HG02642 (cell line): ENCODE measurements around the gene ZNF281.
A peak's percentile ranks its signal among the peaks of the same experiment; 100 is the strongest.
"Not testable (repeated sequence)": the region's sequence is repeated elsewhere in the genome, so short reads cannot be mapped to it uniquely, and the experiment has no call there.

ENCODE experiments used
- ATAC-seq: cut with Tn5 transposase; IDR thresholded peaks from one replicate; pipeline ENCODE4 v1.9.1; 2021; ENCODE audit warnings: mild to moderate bottlenecking; ENCODE audit not compliant: unreplicated experiment, poor library complexity

The ZNF281 gene

GRCh38 chr1:200366577-200367253, 43.1 kb downstream of the ZNF281 start:
- no peak for ATAC-seq

- ATAC-seq = no peak
Observed at GRCh38 chr1:200365897-200366426, 43.9 kb downstream of the ZNF281 start.

- no peak for ATAC-seq
Observed at GRCh38 chr1:200364831-200365230, 45.0 kb downstream of the ZNF281 start.

- no peak for ATAC-seq
Observed at GRCh38 chr1:200364091-200364759, 45.6 kb downstream of the ZNF281 start.

- peak; percentile 59 for ATAC-seq
Observed at GRCh38 chr1:200363264-200363933, 46.4 kb downstream of the ZNF281 start.

GRCh38 chr1:200362421-200362820, 47.4 kb downstream of the ZNF281 start:
- no peak for ATAC-seq

- ATAC-seq = no peak
Observed at GRCh38 chr1:200359610-200360163, 50.1 kb downstream of the ZNF281 start.

- ATAC-seq = not testable (repeated sequence)
Observed at GRCh38 chr1:200357925-200358324, 51.9 kb downstream of the ZNF281 start.

GRCh38 chr1:200355801-200356200, 54.0 kb downstream of the ZNF281 start:
- ATAC-seq = no peak
